HS-5 (cell line): ENCODE measurements around the gene TCF15.

Experiments used
- DNase-seq: peaks from one replicate; pipeline ENCODE4 v3.0.0-alpha.2; 2012; ENCODE audit warnings: low read depth

TCF15 gene

DNA sequence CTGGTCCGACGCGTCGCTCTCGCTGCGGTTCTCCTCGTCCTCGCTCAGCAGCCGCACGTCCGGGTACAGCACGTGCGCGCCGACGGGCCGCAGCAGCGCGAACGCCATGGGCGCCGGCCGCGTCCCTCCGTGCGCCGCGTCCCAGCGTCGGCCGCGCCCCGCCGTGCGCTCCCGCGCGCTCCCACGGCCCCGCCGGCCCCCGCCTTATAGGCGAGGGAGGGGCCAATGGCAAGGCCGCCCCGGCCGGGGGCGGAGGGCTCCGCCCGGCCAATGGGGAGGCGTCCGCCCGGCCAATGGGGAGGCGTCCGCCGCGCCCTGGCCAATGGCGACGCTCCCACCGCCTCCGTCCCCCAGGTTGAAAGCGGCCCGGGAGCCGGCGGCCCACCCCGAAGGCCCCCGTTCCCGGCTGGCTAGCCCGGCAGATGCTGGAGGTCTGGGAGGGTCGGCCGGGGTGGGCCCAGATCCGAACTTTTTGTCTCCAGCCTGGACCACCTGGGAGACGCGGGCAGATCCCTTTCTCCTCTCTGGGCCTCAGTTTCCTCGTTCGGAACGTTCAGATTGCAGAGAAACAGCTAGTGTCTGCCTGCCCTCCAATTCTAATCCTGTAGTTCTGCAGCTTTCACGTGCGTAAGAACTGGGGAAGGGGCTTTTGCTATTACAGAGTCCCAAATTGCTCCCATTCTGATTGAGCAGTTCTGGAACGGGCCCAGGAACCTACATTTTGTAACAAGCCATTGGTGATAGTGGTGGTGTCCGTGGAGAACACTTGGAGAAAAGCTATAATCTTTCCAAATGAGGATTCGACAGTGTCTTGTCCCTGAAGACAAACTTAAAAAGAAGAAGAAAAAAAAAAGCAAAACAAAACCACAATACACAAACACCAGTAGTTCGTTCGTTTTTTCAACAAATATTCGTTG, at the start of gene TCF15:
Gene TCF15 (minus strand): TSS at position 180 of the 917 bp plus-strand sequence. CDS start 72 bp downstream, at position 108.
- DNase-seq: no peak

DNA sequence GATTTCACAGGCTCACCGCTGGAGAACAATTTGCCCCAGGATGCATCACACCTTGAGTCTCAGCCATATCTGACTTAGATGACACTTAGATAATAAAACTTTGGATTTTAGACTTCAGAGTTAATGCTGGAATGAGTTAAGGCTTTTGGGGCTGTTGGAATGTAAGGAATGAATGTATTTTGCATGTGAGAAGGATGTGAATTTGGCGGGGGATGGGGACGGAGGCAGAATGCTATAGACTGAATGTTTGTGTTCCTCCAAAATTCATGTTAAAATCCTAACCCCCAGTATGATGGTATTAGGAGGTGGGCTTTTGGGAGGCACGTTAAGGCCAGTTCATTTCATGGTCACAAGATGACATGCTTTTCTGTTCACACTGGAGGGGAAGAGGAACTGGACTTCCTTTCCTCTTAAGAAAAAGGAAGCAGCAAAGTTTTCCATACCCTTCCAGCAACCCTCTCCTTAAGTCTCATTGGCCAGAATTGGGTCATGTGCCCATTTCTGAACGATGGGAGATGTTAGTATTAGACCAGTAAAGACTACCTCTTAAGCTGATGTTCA, 48.7 kb upstream of the TCF15 start:
- no peak for DNase-seq

DNA sequence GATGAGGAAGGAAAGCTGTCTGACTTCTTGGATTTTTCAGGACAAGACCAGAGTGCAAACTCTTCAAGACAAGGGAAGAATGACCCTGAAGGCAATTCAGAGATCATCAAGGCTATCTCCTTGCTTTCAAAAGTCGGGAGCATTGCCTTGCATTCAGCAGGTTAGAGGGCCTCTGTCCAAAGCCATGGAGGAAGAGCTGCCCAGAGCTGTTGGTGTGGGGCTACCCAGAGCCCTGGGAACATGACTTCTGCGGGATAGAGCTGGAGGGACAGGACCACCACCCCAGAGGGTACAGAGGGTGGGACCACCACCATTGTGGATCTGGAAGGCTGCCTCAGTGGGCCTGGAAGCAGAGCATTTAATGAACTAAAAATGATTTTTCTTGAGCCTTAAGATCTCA, 48.1 kb upstream of the TCF15 start:
- no peak for DNase-seq

GRCh38 chr20:655726-656624, 45.9 kb upstream of the TCF15 start:
- no peak for DNase-seq

GRCh38 chr20:654417-654750, 44.3 kb upstream of the TCF15 start:
- DNase-seq: no peak

DNA sequence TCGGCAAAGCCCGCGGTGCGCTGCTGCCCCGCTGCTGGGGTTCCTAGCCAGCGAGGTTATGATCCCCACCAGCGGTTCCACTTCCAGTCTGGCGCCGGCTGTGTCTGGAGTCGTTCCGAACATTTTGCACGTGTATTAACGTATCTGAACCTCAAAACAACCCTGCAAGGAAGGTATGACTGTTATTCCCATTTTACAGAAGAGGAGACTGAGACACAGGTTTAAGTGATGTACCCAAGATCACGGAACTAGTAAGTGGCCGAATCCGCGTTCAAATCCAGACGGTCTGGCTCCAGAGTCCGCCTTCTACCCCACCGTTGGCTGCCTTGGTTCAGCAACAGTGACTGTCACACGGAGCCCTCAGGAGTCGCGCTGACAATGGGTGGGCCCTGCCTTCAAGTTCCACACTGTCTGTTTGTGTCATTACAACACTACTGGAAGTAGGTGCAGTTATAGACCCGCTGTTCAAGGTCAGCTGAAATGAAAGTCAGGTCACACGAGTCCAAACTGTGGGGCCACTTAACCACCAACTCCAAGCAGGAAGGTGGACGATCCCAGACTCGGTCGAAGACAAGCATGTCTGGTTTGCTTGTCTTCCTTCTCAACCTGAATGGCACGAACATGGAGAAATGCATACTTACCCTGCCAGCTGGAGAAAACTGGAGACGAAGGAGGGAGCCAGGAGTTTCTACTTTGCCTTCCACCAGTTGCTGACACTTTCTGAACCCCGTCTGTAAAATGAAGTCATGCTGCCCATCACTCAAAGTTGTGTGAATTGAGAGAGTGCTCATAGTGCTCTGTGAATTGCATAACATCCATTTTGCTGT, 43.7 kb upstream of the TCF15 start:
- no peak for DNase-seq

DNA sequence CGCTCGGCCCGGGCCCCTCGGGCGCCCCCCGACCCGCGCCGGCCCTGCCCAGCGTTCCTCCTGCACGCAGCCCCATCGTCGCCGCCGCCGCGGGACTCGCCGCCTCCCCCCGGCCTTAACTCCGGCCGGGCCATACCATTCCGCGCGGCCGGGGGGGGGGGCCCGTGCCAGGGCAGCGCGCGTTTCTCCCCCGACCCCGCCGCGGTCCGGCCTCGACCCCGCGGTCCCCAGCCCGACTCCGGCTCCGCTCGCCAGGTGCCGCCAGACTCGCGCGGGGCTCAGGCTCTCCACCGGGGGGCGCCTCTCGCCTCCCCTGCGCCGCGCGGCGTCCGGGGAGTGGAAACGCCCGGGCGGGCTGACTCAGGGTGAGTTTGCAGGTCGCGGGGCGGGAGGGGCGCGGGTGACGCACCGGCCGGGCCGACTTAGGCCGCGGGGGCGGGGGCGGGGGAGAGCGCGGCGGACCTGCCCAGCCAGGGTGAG, 43.0 kb upstream of the TCF15 start, which contains the start of gene SRXN1:
Gene SRXN1 (minus strand): TSS at position 91 of the 480 bp plus-strand sequence. CDS start 15 bp downstream, at position 76.
- peak; percentile 52 for DNase-seq

DNA sequence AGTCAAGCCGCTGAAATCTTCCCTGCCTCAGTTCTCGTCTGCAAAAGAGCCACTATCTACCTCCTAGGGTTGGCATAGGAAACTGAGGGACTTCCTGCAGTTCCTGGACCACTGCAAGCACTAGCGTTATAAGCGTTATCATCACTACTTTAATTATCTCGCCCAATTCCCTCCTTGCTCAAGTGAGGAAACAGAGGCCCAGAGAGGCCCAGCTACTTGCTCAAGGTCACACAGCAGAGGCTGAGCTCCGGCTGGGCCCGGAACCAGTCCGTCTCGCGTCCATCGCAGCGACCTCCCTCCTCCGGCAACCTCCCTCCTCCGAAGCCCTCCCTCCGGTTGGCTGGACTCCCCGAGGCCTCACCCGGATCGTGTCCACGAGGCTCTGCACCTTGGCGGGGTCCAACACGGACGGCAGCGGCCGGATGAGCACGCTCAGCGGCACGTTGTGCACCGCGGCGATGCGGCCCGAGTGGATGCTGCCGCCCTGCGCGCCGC, 42.6 kb upstream of the TCF15 start:
- no peak for DNase-seq

GRCh38 chr20:651713-652614, 41.9 kb upstream of the TCF15 start:
- no peak for DNase-seq

GRCh38 chr20:650954-651353, 40.8 kb upstream of the TCF15 start:
- DNase-seq: no peak

DNA sequence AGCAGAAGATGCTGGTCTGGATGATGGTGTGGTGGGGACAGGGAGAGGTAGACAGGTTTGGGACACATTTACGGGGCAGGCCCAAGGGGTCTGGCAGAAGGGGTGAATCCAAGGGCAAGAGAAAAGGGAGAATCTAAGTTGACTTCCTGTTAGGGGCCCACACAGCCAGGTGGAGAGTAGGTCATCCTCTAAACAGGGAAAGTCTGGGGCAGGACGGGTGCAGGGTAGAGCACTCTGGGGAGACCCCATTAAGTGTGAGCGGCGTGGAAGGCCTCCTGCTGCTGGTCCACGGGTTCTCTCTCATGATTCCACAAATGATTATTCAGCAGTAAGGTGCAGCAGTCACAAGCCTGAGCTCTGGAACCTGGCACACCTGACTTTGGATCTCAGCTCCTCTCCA, 40.2 kb upstream of the TCF15 start:
- no peak for DNase-seq

DNA sequence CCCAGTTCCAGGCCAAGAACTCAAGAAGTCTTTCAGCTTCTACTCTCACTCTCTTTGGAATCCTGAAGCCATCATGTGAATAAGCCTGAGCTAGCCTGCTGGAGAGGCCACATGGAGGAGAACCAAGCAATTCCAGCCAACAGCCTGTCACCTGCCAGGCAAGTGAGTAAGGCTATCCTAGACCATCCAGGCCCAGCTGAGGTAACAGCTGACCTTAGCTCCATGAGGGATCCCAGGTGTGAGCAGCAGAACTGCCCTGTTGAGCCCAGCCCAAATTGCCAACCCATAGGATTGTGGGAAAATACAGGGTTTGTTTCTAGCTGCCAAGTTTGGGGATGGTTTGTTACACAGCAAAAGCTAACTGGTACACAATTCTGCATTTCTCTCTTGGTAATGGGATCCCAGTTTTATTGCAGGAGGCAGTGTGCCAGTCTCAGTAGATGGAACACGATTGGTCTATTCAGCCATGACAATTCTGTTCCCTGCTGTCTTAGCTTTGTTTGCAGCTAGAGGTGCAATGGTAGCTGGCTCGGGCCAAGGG, 37.4 kb upstream of the TCF15 start:
- DNase-seq: no peak

- no peak for DNase-seq
These were observed 36.7 kb upstream of the TCF15 start for GRCh38 chr20:646868-647233.

DNA sequence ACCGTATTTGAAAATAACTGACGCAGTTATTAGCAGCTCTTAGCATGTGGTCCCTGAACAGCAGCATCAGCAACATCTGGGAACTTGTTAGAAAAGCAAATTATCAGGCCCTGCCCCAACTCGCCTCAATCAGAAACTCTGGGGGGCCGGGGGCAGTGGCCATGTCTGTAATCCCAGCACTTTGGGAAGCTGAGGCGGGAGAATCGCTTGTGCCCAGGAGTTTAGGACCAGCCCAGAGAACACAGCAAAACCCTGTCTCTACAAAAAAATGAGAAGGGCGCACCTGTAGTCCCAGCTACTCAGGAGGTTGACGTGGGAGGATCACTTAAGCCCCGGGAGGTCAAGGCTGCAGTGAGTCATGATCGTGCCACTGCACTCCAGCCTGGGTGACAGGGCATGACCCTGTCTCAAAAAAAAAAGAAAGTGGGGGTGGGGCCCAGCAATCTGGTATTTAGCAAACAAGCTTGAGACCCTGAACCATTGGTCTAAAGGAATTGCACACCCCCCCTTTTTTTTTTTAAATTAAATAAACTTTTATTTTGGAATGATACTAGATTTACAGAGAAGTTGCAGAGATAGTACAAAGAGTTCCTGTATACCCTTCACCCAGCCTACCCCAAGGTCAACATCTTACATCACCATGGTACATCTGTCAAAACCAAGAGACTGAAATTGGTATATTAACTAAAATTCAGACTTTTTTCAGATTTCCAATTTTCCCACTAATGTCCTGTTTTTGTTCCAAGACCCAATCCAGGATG, 36.2 kb upstream of the TCF15 start:
- no peak for DNase-seq

- no peak for DNase-seq
These were observed 35.4 kb upstream of the TCF15 start for GRCh38 chr20:645318-646106.

DNA sequence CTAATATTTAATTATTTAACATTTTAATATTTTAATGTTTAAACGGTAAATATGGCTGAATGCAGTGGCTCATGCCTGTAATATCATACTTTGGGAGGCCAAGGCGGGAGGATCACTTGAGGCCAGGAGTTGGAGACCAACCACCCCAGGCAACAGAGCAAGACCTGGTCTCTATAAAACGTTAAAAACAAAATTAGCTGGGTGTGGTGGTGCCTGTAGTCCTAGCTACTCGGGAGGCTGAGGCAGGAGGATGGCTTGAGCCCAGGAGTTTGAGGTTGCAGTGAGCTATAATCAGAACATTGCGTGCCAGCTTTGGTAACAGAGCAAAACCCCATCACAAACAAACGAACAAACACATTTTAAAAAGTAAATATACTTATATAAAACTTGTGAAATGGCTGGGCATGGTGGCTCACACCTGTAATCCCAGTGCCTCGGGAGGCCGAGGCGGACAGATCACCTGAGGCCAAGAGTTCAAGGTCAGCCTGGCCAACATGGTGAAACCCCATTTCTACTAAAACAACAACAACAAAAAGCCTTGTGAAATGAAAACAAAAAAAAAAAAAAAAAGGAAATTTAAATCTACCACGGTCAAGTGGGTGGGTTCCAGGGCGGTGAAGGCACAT, 34.7 kb upstream of the TCF15 start:
- DNase-seq: no peak

DNA sequence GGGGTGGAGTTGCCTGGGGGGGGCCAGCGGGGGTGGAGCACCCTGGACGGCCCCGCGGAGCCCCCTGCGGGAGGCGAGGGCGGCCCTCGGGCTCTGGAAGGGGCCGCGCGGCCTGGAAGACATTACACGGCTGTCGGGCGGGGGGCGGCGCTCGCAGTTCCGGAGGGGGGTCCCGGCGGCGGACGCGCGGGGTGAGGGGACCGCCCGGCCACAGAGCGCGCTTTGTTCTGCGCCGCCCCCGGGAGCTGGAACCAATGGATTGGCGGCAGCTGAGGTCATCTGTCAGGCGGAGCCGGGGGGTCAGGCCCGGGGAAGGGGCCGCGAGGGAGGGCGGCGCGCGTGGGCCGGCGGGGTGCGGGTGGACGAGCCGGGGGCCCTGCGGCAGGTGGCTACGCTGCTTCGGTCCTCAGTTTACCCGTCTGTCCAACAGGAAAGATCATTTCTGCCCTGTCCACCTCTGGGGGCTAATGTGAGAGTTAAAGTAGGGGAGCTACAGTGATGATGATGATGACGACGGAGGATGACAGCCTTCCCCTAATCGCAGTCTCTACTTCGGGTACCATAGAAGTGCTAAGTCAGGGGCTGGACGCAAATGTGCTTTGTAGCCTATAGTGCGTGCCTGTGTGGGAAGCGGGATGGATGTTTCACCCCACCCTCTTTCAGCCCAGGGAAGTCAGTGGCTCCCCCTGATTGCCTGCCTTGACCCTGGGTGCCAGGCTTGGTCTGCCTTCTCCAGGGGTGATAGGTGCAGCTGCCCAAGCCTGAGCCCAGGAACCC, 32.5 kb upstream of the TCF15 start:
- no peak for DNase-seq
